GM18907 (cell line): ENCODE results near the gene CD22.

Experiments used
- ATAC-seq: cut with Tn5 transposase; IDR thresholded peaks from one replicate; pipeline ENCODE4 v1.9.1; 2021; ENCODE audit warnings: mild to moderate bottlenecking, moderate library complexity; ENCODE audit not compliant: unreplicated experiment

The CD22 gene

DNA sequence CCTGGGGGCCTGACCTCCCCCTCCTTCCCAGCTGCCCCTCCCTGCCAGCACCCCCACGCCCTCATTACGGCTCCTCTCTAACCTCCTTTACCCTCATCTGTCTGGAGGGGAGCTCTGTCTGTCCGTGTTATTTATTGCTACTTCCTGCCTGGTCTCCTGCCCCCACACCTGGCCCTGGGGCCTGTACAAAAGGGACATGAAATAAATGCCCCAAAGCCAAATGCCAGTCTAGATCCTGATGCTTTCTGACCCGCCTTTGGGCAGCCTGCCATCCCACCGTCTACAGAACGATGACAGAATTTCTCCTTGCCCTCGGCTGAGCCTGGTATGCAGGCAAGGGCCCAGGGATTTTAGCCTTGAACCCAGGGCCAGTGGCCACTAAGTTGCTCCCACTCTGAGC, 15.4 kb upstream of the CD22 start:
- no peak for ATAC-seq

DNA sequence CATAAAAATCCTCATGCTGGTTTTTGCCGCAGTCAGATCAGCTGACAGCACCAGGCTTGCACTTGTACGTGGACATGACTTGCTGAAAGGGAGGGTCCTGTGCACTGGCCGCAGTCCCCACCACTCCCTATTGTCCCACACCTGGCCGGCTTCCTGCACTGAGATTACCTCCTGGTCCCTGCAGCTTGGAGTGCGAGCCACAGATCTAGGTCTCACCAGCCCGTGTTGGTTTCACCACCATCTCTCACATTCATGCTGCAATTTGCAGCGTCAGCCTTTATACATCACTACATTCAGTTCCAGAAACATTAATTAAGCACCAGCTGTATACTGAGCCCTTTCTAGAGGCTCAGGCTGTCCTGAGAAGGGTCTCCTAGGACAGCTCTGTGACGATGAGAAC, 15.0 kb upstream of the CD22 start:
- no peak for ATAC-seq

DNA sequence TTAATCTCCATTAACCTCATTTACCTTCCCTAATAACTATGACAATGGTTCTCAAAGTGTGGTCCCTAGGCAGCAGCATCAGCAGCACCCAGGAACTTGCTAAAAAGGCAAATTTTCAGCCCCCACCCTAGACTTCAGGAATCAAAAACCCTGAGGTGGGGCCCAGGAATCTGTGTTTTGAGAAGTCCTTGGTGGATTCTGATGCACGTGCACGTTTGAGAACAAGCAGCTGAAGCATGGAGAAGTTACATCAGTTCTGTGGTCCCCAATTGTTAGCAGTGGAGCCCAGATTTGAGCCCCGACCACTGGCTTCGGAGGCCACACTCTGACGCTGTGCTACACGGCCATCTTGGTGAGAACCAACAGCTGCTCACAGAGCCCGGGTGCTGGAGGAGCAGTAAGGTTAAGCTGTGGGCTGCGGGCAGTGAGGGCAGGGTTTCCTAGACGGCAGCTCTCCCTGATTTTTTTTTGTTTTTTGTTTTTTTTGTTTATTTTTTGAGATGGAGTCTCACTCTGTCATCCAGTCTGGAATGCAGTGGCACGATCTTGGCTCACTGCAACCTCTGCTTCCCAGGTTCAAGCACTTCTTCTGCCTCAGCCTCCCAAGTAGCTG, 14.0 kb upstream of the CD22 start:
- ATAC-seq = no peak

DNA sequence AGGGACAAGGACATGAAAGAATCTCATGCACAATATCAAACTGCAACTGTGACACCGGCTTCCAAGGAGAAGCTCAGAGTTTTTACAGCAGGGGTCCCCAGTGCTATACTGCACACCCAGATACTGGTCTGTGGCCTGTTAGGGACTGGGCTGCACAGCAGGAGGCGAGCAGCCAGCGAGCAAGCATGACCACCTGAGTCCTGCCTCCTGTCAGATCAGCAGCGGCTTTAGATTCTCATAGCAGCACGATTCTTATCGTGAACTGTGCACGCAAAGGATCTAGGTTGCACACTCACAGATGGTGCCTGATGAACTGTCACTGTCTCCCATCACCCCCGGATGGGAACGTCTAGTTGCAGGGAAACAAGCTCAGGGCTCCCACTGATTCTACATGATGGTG, 13.1 kb upstream of the CD22 start:
- no peak for ATAC-seq

DNA sequence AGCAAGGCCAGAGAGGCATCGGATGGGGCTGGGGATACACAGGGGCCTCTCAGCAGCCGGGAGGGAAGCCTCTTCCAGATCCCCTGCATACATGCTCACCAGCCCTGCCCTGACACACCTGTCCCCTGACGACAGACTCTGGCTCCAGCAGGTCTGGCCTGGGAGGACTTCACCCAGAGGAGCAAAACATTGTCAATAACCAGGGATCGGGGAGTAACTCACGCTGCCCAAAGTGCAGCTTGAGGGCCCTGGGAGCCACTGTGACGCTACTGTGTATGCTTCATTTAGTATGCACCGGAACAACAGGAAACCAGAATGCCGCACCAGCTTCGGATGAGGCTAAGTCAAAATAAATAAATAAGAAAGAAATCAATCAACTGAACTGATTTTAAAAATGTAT, 12.4 kb upstream of the CD22 start:
- no peak for ATAC-seq

DNA sequence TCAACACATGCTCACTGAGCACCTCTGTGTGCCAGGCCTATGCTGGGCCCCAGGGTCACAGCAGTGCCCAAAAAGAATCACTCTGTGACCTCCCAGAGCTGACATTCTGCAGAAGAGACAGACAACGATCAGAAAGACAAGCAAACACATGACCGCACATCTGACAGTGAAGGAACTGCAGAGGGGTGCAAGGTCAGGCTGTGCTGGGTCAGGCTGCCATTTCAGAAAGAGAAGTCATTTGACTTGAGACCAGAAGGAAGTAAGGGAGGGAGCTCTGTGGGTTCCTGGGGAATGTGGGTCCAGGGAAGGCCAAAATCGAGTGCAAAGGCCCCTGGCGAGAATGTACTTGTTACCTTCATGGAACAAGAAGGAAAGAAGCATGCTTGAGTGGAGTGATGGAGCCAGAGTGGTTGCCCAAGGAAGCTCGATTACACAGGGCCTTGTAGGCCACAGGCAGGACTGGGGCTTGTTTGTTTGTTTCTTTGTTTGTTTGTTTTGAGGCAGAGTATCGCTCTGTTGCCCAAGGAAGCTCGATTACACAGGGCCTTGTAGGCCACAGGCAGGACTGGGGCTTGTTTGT, 11.4 kb upstream of the CD22 start:
- no peak for ATAC-seq

DNA sequence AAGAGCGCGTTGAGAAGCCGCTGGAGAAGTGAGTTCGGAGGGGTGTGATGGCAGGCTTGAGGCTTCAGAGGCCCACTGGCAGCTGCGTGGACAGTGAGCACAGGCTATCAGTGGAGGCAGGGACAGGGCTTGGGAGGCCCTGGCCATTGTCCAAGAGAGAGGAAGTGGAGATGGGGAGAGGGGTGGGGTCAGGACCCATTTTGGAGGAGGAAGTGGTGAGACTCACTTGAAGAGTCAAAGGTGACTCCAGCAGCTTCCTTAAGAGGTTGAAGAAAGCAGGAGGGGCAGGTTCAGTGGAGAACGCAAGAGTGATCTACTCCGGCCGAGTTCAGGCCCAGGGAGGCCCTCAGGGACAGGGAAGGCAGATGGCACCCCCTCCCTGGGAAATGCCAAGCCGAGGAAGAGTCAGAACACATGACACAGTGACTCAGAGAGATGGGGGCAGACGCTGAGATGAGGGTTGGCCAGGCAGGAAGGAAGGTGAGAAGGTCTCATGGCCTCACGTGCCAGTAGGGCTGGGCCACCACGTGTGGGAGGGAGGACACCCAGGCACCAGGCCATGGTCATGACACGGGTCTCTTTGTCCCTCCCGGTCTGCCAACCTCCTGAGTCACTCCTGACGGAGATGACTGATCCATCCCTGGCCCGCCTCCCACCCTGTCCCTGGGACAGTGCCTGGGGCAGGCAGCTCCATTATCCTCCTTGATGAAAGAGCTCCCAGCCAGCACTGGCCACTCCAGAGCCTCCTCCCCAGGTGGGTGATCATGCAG, 10.1 kb upstream of the CD22 start:
- no peak for ATAC-seq

DNA sequence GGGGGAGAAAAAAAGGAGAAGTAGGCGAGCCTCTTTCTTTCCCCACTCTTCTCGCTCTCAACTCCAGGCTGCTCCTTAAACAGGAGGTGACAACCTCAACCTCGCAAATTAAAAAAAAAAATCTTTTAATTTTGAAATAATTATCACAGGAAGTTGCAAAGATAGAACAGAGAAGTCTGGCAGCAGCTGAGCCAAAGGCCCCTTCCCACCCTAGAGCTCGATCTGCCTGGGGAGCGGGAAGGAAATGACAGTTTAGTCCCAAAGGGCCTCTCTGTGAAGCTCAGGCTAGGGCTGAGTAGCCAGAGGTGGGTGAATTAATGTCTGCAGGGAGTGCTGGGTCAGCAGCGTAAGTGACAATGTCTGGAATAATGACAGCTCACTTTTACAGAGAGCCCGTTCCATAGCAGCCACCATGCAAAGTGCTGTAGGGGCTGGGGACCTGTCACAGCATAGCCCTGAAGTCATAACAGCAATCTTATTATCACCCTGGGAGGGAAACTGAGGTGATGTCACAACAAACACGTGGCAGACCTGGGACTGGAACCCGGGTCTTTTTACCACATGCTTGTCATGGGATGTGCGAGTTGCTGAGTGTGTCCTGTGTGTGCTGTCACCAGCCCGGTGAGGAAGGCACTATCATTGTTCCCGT, 8.8 kb upstream of the CD22 start:
- no peak for ATAC-seq

DNA sequence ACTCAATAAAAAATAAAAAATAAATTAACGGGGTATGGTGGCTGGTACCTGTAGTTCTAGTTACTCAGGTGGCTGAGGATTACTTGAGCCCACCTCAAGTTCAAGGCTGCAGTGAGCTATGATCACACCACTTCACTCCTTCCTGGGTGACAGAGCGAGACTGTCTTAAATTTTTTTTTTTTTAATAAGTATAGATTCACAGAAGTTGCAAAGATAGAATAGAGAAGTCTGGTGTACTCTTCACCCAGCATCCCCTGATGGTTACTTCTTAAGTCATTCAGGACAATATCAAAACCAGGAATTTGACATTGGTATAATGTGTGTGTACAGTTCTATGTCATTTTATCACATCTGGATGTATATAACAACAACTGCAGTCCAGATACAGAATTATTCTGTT, 7.7 kb upstream of the CD22 start:
- no peak for ATAC-seq

DNA sequence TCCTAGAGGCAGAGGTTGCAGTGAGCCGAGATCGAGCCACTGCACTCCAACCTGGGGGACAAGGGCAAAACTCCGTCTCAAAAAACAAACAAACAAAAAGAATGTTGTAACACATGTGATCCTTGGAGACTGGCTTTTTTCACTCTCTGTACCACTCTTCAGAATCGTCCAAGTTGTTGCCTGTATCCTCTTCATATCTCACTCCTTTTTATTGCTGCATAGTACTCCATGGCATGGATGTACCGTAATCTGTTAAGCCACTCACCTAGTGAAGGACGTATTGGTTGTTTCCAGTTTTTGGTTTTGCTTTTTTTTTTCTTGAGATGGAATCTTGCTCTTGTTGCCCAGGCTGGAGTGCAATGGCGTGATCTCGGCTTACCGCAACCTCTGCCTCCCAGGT, 7.0 kb upstream of the CD22 start:
- no peak for ATAC-seq

DNA sequence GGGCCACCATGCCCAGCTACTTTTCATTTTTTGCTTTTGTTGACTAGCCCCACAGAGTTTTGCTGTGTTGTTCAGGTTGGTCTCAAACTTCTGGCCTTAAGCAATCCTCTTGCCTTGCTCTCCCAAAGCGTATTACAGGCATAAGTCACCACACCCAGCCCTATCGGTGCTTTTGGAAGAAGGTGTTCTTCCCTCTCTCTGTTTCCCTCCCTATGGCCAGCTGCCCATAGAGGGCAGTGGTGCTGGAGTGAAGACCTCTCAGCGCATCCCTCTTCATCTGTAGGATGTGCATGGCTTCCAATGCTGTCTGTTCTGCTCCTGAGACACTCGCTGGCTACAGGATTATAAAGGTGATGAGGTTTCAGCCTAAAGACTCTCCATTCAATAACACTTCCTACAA, 1.3 kb upstream of the CD22 start:
- ATAC-seq = no peak

DNA sequence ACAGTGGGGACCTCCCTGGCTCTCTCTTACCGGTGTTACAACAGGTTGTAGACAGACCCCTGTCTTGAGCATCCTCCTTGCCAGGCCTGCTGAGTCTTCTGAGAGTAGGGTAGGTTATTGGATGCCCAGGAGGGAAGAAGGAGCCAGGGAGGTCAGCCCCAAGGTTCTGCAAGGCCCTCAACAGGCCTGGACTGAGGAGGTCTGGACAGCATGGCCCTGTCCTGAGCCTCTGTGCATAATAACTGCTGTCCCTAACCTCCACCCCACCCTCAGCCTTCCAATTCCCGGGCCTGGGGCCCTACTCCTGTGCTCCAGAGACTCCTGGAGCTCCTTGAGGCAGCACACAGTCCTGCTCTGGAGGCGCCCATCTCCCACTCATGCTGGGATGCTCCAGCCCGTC, 336 bp downstream of the CD22 start:
- ATAC-seq = no peak

DNA sequence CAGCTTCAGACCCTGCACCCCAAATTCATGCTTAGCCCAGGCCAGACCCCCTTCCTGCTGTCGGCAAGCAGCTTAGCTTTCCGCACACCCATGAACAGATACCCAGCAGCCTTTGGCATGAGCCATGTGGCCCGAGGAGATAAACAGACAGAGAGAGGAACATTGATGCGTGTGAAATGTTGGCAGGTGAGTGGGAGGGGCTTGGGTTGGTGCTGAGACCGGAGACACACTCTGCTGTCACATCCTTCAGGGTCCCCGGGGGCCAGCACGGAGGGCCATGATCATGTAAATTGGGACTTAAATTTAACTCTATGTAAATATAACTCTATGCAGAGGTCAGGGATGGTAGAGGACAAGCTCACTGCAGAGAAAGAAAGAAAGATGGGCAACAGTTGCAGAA, 1.5 kb downstream of the CD22 start:
- peak; percentile 55 for ATAC-seq

DNA sequence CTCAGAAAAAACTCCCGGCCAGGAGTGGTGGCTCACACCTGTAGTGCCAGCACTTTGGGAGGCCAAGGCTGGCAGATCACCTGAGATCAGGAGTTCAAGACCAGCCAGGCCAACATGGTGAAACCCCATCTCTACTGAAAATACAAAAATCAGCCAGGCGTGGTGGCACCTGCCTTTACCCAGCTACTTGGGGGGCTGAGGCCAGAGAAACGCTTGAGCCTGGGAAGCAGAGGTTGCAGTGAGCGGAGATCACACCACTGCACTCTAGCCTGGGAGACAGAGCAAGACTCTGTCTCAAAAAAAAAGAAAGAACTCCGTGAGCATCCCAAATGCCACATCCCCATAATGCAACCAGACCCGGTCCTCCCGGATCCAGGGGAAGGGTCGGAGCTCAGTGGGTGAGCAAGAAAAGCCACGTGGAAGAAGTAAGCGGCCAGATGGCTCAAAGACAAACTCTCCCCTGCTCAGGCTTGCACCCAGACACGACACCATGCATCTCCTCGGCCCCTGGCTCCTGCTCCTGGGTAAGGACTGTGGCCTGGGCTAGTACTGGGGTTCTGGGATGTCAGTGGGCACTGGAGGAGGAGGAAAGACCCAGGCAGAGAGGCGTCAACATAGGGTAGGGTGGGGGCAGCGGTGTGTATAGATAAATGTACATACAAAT, 2.7 kb downstream of the CD22 start:
- ATAC-seq = no peak

DNA sequence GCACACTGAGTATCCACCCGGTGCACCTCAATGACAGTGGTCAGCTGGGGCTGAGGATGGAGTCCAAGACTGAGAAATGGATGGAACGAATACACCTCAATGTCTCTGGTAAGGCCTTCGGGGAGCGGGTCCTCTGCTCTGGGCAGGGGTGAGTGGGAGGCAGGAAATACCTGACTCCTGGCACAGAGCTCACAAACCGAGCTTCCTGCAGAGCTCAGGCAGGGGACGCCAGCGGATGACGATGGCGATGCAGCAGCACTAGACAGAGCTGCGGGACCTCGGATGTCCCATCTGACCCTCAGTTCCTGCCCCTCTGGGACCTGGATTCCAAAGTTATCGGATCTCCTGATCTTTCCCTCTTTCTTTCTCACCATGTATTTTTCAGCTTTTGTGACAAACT, 3.8 kb downstream of the CD22 start:
- ATAC-seq = no peak

DNA sequence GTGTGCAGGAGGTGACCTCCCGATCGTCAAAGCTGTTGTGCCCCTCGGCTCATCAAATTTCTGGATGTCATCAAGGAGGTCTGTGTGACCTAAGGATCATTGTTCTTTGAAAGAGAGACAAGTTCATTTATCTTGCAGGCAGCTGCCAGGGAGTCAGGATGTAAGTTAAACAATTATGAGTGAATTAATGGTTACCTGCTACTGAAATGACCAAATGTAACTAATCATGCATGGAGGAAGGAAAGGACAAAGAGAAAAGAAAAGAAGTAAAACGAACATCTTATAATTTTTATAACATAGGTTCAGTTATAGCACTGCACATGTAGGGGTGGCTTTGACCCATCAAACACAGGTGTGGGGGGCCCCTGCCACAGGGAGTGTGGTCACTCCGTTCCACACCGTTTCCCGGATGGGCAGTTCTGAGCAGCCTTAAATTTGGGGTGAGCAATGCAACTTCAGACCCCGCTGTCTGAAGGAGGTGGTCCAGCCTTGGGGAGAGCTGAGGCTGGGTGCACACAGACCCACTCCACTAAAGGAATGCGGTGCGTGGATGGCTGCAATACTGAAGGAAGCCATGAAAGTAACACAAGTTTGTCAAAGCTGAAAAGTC, 5.3 kb downstream of the CD22 start:
- no peak for ATAC-seq

DNA sequence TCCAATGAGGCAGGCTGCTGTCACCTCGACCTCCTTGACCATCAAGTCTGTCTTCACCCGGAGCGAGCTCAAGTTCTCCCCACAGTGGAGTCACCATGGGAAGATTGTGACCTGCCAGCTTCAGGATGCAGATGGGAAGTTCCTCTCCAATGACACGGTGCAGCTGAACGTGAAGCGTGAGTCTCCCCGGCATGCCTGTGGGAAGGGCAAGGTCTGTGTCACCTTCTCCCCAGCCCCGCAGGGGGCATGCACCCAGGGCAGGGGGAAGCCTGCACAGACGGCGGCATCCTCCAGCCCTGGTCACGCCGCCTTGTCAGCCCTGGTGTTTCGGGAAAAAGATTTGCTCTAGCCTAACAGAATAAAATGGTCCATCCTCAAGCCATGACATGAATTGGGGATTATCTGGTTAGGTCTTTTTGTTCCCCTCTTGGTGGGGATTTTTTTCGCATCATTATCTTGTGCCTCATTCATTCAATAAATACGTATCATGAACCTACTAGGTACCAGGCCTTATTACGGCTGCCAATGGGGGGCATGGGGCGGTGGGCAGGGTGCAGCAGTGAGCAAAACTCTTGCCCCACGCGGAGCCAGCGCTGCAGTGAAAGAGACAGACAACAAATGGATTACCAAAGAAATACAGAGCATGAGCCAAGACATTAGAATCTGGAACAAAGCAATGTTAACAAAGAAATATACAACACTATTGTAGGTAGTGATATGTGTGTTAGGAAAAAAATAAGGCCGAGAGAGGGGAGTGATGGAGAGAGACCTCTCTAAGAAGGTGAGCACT, 7.4 kb downstream of the CD22 start:
- ATAC-seq = no peak

DNA sequence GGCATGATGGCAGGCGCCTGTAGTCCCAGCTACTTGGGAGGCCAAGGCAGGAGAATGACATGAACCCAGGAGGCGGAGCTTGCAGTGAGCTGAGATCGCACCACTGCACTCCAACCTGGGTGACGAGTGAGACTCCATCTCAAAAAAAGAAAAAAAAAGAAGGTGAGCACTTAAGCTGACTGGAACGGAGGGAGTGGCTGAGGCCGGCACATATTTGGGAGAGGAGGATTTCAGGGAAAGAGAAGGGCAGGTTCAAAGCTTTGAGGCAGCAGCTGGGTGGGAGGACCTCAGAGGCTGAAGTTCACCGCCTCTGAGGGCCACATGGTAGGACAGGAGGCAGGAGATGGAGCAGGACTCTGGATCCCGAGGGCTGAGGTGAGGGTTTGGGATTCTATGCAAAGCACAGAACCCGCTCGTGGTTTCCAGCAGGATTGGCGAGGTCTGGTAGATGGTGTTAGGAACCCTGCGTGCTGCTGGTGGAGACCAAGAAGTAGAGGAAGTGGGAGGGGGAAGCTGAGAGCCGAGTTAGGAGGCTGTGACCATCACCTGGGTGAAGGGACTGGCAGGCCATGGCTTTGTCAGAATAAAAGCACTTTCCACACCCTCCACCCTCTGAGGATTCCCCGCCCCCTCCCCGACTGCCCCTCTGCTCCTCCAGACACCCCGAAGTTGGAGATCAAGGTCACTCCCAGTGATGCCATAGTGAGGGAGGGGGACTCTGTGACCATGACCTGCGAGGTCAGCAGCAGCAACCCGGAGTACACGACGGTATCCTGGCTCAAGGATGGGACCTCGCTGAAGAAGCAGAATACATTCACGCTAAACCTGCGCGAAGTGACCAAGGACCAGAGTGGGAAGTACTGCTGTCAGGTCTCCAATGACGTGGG, 8.4 kb downstream of the CD22 start:
- no peak for ATAC-seq

DNA sequence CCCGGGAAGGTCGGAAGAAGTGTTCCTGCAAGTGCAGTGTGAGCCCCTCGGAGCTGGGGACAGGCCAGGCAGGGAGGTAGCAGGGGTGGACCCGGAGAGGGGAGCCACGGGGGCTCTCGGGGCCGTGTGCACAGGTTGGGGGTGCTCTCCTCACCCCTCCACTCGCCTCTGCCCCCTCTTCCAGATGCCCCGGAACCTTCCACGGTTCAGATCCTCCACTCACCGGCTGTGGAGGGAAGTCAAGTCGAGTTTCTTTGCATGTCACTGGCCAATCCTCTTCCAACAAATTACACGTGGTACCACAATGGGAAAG, 9.0 kb downstream of the CD22 start:
- no peak for ATAC-seq

DNA sequence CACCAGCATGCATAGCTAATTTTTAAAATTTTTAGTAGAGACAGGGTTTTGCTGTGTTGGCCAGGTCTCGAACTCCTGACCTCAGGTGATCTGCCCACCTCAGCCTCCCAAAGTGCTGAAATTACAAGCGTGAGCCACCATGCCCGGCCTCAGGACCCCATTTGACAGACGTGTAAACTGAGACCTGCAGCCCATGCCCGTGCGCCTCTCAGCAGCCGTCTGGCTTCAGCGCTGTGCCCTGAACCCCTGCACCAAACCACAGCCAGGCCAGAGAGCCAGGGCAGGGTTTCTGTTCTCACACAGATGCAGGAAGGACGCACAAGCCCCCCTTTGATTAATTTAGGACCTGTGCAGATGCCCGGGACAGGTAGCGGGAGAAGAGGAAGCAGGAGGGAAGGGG, 11.4 kb downstream of the CD22 start:
- ATAC-seq = no peak
